AG04449 (cell line): ENCODE data around the gene SOBP.
"Not testable (repeated sequence)": the region's sequence is repeated elsewhere in the genome, so short reads cannot be mapped to it uniquely, and the experiment has no call there.

Experiments used
- CTCF ChIA-PET: fragments of 350-600 bp; formaldehyde crosslinking; extraction: SDS; loops from one replicate; lab custom pipeline; 2021; ENCODE audit warnings: antibody characterized with exemption; lab: Yijun Ruan, JAX
- POLR2A ChIA-PET: fragments of 400-600, 350-600 bp; formaldehyde crosslinking; extraction: SDS; loops from one replicate; lab custom pipeline; 2020; ENCODE audit warnings: antibody characterized with exemption, inconsistent platforms; lab: Yijun Ruan, JAX
- DNase-seq: peaks from one replicate; pipeline ENCODE4 v3.0.0-alpha.2; 2010; ENCODE audit warnings: low read depth, low spot score
- H3K4me3 ChIP-seq: 2 replicates; pipeline ENCODE4 v1.5.1; 2011; ENCODE audit warnings: low read depth, mild to moderate bottlenecking, control low read depth, low read length
- TF ChIP-seq, protein P1 (sequence below): IDR thresholded peaks from one replicate; pipeline ENCODE4 v1.5.1; 2011; ENCODE audit warnings: mild to moderate bottlenecking, moderate library complexity, low read length, control low read depth, inconsistent platforms; ENCODE audit not compliant: insufficient read depth; ENCODE audit errors: missing control alignments

SOBP gene

DNA sequence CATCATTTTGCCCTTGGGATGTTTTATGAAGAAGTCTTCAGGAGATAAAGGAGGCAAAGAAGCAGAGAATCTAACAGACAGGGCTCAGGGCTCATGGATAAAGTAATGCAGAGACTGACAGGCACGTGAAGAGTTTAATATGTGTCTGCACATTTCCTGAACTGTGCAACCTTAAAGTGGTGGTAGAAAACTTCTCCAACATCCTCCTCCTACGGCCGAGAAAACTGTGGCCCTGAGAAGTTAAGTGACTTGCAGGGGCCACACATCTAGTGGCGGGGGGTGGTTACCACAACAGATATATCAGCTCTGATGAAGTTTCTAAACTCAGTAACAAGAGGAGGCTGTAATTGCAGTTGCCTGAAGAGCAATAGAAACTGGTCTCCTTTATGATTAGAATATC, 61.0 kb downstream of the SOBP start:
- DNase-seq, result no peak
- TF ChIP-seq, protein P1, sequence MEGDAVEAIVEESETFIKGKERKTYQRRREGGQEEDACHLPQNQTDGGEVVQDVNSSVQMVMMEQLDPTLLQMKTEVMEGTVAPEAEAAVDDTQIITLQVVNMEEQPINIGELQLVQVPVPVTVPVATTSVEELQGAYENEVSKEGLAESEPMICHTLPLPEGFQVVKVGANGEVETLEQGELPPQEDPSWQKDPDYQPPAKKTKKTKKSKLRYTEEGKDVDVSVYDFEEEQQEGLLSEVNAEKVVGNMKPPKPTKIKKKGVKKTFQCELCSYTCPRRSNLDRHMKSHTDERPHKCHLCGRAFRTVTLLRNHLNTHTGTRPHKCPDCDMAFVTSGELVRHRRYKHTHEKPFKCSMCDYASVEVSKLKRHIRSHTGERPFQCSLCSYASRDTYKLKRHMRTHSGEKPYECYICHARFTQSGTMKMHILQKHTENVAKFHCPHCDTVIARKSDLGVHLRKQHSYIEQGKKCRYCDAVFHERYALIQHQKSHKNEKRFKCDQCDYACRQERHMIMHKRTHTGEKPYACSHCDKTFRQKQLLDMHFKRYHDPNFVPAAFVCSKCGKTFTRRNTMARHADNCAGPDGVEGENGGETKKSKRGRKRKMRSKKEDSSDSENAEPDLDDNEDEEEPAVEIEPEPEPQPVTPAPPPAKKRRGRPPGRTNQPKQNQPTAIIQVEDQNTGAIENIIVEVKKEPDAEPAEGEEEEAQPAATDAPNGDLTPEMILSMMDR, result no peak
- ChIA-PET CTCF (no interaction called here), POLR2A (no interaction called here)
- H3K4me3 ChIP-seq, result no peak overlapping the region

DNA sequence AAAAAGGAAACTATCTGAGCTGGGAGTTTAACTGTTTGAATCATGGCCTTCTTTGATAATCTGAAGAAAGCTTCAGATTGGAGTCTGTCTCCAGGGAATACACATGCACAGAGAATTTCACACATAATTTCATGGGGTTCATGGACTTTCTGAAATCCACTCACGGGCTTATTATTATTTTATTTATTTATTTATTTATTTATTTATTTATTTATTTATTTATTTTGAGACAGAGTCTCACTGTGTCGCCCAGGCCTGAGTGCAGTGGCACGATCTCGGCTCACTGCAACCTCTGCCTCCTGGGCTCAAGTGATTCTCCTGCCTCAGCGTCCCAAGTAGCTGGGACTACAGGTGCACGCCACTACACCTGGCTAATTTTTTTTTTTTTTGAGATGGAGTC, 63.2 kb downstream of the SOBP start:
- CTCF ChIA-PET, DNase-seq, POLR2A ChIA-PET, H3K4me3 ChIP-seq: not testable (repeated sequence)

DNA sequence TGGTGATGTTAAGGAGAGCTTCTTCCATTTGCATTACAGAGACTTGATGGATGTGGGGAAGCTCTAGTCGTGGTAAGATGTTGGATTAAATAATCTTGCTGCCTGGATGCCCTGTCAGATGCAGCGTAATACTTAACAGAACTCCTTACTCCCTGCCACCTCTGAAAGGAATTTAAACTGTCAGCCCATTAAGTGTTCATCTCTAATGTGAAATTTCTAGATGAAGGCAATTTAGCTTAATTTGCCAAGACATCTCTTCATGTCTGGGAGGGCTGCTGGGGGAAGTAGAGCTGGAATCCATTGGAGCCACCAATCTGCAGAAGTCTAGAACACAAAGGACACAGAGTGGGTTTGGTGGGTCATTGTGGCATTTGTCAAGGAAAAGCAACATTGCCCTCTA, 64.4 kb downstream of the SOBP start:
- TF ChIP-seq, protein P1, result no peak
- CTCF ChIA-PET, result no interaction called here
- H3K4me3 ChIP-seq, result no peak overlapping the region
- DNase-seq, result no peak
- POLR2A ChIA-PET, result no interaction called here

DNA sequence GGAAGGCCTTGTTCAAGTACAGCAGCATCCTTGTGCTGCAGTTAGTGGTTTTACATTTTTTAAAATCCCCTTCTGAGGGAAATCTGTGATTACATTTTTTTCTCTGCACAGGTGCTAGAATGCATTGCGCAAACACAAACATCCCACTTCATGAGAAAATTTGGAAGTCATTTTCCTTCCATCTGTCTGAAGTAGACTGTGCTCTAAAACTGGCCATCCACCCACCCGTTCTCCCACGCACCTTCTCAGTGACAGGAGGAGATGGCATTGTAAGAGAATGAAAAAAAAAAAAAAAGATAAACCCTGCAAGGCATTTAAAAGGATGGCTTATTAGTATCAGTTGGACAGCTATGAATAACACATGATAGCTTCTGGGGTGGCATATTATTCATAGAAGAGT, 65.0 kb downstream of the SOBP start:
- DNase-seq, result no peak
- ChIA-PET CTCF (no interaction called here), POLR2A (no interaction called here)
- TF ChIP-seq, protein P1, result no peak
- H3K4me3 ChIP-seq, result no peak overlapping the region

DNA sequence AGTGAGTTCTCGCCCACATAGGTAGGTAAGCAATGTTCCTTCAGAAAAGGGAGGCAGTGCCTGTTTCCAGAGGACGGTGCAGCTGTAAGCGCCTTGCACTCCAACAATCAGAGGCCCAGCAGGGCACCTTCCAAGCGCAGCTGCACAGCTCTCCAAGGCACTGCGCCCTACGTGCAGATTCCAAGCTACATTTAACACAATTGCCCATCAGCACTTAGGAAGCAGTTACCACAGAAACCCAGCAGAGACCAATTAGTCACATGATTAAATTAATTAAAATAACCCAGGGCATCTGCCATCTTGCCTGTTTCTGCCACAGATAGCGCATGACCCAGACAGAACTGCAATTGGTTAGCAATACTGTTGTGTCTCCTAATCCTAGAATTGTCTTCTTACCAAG, 65.5 kb downstream of the SOBP start:
- CTCF ChIA-PET, result no interaction called here
- POLR2A ChIA-PET, result no interaction called here
- DNase-seq, result no peak
- no peak overlapping the region for H3K4me3 ChIP-seq
- TF ChIP-seq, protein P1, result no peak

DNA sequence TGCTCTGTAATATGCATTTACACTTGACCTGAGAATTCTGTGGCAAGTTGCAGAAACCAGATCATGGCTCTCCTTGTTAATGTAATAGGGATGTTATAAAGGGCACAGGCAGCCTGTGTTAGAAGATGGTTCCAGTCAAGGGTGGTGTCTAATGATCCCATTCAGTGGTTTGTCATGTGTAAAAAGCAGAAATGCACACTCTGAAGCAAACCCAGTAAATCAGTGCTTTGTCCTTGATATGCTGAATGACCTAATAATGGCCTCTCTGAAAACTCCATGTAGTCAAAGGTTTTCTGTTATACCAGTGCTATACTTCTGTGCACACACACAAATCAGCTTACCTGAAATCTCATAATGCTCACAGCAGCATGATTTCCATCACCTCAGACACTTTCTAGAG, 66.2 kb downstream of the SOBP start:
- no peak for DNase-seq
- ChIA-PET CTCF (no interaction called here), POLR2A (no interaction called here)
- TF ChIP-seq, protein P1, result no peak
- H3K4me3 ChIP-seq, result no peak overlapping the region

DNA sequence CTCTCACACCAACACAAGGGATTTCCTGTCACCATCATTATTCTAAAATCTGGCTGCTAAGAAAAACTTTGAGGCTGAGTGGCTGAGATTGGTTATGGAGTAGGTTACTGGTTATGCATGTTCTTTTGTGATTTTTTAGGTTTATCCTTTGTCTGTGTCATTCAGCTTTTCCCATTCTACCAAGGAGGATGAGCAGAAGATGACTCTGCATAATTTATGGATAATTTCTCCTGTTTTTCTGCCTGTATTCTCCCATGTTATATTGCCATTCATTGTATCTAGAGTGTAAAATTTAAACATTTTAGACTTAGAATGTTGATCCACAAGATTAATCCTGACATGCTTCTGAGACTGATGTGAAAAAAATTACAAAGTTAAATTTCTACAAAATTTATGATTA, 67.8 kb downstream of the SOBP start:
- CTCF ChIA-PET, result no interaction called here
- H3K4me3 ChIP-seq, result no peak overlapping the region
- no peak for DNase-seq
- TF ChIP-seq, protein P1, result no peak
- POLR2A ChIA-PET, result no interaction called here
